ENCODE data around the gene CUZD1.

Gene CUZD1

DNA sequence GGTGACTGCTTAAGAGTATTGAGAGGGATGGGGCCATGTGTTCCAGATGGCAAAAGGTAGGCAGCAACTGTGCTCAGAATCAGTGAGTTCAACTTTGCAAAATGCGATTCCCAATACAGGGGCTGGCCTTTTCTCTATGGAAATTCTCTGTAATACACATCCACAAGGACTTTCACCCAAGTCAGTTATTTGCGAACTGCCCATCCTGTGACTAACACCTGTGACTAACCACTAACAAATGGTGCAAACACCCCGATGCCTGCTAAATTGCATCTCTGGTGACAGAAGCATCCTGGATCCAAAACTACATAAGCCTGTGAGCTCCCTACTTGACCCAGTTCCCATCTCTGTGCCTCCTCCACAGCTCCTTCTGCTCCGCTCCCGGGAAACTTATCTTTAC is 9.0 kb upstream of the CUZD1 start:
- no peak for DNase-seq

DNA sequence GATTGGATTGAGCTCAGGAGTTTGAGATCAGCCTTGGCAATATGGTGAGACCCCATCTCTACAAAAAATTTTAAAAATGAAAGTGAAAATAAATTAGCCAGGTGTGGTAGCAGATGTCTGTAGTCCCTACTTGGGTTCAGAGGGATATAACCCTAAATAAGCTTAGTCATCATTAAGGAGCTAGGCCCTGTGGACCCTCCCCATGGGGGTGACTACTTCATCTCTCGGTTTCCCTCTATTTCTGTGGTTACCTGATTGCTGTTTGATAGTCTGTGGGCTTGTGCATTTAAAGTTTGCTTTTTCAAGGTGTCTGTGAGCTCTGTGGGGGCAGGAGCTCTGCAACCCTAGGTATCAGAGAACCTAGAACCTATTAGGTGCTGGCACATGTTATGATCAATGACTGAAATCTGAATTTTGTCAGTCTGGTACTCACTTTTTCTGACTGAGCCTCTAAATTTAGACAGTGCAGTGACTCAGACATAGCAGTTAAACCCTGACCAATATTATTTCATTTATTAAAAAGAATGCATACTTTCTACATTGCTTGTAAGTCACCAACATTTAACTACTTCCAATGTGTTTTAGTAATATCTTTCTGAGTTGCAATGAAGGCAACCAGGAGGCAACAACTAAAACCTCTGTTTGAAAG is 8.1 kb upstream of the CUZD1 start:
- DNase-seq, result no peak

DNA sequence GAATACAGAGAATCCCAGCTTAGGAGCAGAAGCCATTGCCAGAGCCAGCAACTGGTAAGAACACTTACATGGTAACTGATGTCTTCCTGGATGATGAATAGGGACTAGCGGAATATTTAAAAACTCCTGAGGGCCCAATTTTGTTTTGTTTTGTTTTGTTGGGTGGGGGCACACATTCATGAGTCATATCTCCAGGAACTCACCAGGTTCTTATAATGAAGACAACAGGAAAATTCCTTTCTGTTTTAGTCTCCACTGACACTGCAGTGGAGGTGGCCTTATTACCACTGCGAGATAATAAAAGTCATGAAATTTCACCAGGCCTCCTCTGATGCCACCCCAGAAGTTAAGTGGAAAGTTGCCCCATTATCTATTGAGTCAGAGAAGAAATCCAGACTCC is 6.6 kb upstream of the CUZD1 start:
- DNase-seq, result no peak

DNA sequence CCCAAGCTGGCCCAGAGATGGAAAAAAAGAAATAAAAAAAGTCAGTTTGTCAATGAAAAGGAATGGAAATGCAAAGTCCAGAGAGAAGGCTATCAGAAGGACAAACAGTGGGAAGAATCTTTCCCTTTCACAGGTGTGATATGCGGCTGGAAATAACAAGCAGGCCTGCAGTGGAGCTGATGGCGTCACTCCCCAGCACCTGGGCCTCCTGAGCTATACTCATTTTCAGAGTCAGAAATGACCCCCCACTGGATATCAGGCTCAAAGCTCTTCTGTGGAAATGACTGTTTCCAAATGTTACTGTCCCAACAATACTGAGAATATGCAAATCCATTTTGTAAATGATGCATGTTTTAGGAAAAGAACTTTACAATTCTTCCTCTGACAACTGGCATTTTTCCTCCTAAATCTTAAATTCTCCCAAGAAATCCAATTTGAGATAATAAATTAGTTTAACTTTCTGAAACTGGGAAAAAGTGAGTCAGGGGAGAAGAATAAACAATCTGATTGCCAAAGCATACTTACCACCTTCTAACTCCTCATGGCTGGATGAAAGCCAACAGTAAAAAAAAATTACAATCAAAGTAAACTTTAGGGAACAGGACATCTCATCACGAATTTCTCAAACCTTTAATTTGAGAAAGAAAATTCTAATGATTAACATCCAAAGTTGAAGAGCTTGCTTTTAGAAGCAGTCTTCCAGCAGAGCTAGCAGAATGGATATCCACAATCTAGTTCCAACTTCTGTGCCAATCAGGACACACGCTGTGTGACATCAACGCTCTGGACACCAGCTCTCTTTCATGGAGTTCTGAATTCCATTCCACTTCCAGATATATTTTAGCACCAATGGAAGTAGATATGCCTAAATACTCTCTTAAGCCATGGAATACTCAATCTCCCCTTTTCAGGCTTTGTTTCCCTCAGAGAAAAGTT is 5.3 kb upstream of the CUZD1 start:
- no peak for DNase-seq

DNA sequence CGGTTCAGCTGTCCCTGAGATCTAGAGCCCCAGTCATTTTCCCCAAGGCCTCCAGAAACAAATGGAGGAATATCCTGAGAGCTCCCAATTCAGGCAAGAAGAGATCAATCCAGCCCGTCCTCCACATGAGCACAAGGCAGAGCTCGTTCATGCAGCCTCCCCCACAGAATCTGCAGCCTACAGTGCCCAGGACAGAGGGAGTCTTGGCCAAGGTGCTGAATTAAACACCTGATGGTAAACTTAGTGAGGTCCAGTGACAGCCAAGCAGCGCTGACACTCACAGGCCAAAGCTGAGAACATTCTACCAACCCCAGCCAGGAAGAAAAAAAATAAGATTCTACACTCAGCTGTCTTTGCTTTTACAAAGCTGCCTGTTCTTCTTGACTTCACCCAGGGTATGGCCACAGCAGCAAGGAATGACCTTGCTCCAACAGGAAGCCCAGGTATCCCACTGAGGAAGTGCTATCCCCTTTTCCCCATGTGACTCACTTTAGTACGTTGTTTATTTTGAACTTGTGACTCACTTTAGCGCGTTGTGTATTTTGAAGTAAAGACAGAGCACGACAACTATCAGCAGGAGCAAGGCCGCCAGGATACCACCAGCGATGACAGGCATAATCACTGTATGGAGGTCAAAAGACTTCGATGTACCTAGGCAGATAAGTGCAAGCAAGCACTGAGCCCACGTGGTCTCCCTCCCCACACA is 4.4 kb upstream of the CUZD1 start:
- DNase-seq, result no peak

DNA sequence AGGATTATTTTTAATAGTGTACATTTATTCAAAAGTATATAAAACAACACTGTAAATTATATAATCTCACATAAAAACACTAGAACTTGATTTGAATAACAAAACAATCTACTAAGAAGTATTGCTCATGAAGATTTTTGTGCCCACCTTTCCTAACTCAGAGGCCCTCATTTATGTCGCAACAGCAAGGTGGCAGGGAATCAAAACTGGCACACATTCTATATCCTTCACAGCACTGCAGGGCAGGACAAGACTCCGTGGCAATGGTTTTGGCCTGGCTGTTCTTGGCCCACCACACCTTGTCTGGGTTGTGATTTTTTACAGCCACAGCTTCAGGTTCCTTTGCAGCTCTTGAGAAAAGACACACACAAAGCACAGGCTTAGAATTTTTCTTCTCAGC is 3.4 kb upstream of the CUZD1 start:
- DNase-seq, result no peak

DNA sequence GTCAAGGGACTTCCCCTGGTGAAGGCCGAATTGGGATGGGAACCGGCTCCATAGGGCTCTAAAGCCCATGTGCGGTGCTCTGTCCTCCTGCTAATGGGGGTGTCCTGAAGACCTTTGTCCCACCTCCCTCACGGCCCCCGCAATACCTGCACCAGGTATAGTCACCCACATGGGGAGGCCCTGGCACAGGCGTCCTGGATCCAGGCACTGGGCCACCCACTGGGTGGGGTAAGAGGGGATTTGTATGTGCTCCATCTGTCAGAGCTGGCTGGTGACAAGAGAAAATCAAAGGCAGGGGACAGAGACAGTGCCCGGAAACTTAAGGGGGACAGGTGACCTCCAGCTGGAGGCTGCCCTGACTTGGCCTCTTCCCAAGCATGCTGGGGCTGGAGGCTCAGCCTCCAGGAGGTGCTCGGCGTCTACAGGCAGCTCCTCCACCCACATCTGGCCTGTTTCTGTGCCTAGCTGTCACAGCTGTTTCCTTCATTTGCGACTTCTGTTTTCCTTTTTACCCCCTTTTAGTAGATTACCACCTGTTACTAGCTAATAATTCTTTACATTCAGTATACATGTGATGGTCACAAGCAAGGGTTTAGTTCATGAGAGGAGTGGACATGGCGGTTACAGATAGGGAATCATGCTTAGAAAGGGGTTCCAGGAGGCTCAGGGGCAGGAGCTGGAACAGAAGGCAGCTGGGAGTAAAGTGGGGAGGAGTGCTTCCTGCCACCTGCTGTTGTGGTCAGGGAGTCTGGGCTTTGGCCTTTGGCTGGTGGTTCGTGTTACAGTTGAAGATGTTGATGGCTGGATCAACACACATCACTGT is 2.3 kb upstream of the CUZD1 start:
- no peak for DNase-seq

DNA sequence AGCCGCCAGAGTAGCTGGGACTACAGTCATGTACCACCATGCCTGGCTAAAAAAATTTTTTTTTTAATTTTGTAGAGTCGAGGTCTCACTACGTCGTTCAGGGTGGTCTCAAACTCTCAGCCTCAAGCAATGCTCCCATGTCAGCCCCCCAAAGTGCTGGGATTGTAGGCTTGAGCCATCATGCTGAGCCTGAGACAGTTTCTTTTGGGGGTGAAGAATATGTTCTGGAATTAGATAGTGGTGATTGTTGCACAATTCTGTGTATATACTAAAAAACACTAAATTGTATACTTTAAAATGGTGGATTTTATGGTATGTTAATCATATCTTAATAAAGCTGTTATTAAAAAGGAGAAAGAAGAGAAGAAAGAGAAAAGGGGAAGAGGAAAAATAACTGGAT is 1.5 kb downstream of the CUZD1 start:
- DNase-seq, result no peak

DNA sequence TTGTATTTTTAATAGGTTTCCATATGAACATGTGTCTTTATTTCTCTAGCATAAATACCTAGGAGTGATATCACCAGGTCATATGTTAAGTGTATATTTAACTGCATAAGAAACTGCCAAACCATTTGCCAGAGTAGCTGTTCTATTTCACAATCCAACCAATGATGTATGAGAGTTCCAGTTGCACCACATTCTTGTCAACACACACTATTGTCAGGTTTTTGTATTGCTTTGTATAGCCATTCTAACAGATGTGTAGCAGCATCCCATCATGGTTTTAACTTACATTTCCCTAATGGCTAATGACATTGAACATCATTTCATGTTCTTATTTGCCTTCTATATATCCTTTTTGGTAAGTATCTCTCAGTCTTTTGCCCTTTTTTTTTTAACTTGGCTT is 4.1 kb downstream of the CUZD1 start:
- DNase-seq, result no peak

DNA sequence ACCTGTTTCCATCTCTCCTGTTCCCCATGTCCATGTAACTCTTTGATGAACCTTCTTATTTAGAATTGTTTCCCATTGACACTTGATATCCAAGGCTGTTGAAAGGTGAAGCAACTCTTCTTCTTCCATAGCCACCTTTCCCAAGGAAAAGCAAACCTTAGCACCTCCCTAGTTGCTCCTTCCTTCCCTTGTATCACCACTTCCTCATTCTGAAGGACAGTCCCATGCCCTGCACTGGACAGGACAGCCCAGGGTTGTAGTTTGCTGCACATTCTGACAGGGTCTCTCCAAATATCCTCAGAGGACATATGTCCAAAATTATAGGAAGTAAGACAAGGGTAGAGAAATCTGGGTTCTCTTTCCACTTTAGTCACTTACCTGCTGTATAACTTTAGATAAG is 6.2 kb downstream of the CUZD1 start:
- no peak for DNase-seq

DNA sequence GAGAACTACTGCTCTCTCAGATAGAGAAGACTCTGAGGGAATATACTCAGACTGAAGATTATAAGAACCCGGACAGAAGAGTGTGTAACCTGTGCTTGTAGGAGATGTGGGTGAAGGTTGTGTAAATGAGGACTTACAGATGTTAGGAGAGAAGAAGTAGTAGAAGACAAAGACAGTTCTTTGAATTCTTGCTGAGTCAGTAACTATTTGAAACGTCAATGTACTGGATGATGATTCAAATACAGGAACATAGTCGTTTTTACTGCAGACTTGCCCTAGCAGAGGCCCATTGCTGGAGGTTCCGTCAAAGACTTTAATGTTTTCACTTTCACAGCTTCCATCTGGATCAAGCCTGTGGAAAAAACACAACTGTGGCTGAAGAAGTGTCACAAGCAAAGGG is 6.8 kb downstream of the CUZD1 start:
- no peak for DNase-seq

DNA sequence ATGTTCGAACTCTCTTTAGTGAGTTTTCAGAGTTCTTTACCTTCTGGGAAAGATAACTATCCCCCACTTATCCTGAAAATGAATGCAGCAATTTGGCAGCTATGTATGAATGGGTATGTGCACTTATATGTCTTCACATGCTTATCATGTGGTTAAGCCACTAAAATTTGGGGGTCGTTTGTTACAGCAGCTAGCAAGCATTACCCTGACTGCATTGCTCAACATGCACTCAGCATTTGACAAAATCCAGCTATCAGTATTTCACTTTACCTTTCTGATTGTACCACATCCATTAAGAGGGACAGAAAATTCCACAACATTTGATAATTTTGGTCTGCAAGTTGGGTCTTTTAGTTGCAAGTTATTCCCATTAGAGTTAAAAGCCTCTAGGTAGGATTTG is 9.7 kb downstream of the CUZD1 start:
- no peak for DNase-seq

DNA sequence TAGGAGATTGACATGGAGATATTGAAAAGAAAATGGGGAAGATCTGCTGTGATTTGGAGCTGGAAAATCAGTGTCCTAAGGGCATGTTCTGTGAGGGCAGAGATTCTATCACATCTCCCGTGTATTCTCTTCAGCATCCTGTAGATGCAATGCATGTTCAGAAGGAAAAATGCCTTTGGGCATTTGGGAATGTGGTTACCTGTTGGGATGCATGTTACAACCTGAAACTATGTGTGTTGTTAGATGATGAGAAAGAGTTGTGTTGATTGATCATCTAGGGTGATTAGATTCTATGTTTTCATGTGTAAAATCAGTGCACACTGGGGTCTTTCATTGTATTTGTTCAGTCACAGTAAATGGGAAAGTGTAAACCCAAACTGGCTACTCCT is 14.7 kb downstream of the CUZD1 start:
- no peak for DNase-seq

DNA sequence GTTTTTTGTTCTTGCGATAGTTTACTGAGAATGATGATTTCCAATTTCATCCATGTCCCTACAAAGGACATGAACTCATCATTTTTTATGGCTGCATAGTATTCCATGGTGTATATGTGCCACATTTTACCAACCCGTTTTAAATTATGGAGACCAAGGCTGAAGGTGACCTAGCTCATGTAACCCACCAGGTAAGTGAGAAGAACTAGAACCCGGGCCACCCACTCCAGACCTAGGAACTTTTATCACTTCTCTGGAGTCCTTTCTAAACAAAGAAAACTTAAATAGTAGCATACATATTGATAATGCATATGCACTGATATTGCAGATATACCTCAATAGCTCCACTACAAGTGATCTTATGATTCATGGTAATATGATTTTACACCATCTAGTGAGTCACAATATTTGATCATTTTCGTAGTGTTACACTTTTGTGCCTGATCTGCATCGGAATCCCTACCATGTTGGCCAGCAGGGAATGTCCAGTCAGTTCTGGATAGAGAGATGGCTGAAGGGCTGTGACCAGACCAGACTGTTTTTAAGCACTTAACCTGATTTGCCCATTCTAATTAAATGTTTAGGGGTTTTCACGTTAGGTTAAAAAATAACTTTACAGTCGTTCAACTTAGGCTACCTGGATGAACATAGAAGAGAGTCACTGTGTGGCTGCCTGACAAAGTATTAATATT is 15.2 kb downstream of the CUZD1 start:
- DNase-seq, result no peak

DNA sequence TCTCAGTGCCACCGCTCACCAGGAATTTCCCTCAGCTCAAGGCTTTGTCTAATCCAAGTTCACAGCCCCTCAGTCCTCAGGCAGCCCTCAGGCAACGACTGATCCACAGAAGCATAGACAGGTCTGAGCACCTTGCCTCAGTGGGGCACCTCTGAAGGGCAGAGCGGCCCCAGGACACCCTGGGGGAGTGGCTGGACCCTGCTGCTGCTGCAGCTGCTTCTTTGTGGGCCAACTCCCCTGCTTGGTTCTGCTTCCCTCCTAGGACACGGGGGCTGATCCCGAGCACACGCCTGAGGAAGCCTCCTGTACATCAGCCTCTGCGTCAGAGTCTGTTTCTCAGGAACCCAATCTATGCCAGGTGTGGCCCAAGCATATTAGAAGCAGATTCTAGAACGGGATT is 16.2 kb downstream of the CUZD1 start:
- DNase-seq, result no peak

DNA sequence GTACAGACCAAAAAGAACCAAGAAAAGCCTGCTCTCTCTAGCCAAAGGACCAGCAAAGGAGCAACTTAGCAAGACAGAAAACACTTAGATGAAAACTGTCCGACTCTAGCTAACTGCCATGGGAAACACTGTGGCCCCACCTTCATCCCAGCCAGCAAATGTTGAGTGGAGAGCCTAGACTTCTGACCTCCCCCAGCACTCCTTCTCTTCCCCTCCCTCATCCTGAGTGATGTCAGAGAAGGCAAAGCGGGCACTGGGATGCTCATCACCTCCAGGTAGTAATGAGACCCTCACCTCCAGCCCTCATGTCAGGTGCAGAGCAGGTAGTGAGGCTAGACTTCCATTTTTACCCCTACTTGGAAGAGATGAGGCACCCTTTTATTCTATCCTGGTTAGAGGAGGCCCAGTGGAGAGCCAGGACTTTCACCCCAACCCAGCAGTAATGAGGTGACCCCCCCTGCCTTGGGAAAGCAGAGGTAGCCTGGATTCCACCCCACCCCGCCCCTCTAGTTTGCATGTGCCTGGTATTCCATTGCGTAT is 16.9 kb downstream of the CUZD1 start:
- DNase-seq, result no peak

DNA sequence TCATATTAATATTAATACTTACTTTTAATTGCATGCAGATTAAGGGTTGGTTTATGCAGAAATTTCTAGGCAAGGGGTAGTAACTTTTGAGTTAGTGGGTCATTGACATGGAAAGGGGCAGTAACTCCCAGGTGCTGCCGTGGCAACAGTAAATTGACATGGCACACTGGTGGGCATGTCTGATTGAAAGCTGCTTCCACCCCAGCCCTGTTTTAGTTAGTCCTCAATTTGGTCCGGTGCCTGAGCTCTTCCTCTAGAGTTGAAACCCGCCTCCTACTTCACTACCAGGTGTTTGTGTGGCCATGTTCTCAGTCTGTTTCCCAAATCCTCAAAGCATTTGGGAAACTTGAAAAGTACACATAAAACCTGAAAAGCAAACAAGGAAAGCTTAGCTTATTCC is 18.4 kb downstream of the CUZD1 start:
- DNase-seq, result no peak

DNA sequence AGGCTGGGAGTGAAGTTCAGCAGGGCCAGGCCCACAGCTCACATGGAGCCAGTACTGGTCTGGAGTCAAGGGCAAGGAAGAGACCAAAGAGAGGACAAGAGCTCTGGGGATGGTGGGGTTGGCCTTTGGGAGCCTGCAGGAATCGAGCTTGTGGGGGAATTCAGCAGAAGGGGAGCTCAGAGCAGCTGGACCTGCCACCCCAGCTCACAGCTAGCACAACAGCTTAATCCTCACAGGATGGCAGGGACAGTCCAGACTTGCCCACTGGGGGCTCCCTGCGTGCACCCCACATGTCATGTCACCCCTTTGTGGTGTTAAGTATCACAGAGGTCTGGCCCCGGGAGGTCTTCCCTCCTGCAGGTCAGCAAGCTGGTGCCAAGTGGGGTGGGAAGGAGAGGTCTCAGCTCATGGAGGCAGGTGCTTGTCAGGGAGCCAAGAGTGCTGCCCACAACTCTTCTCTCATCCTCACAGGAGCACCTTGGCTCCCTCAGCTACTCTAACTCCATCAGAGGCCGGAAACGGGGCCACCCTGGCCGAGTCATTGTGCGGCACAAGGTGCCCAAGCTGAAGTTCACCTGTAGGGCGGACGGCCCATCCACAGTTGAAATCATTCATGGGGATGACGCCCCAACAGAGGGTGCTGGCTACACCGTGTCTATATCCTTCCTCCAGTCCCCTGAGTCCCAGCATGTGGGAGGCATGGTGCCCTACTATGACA is 22.5 kb downstream of the CUZD1 start:
- no peak for DNase-seq

DNA sequence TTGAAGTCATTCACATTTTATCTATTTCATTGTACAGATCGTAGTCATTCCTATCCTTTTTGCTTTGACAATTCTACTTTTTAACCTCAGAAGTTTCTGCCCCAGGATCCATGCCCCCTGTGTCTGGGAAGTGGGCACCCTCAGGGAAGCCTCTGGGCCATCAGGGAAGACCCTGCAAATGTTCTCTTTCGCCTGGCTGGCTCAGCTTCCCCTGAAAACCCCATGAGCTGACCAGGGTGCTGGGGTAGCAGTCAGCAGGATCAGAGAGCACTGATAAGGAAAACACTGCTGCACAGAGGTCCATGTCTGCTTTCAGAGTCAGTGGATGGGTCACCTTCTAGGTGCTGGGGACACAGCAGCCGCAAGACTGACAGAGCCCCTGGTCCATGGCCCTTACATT is 23.8 kb downstream of the CUZD1 start:
- no peak for DNase-seq

DNA sequence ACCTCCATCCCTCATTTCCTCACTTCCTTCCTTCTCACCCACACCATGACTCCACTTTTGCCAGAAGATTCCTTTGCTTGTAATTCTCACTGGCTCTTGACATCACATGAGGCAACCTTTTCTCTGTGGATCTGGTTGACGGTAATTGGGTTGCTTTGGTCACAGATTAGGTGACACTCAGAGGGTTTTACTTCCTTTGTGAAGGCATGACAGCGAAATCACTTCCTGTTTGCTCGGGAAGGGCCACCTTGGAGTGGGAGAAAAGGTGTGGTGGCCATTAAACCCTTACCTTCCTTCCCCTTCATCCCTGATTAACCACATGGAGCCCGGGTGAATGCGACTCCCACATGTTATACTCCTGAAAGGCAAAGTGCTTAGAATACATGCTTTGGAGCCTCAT is 30.2 kb downstream of the CUZD1 start:
- DNase-seq, result no peak

DNA sequence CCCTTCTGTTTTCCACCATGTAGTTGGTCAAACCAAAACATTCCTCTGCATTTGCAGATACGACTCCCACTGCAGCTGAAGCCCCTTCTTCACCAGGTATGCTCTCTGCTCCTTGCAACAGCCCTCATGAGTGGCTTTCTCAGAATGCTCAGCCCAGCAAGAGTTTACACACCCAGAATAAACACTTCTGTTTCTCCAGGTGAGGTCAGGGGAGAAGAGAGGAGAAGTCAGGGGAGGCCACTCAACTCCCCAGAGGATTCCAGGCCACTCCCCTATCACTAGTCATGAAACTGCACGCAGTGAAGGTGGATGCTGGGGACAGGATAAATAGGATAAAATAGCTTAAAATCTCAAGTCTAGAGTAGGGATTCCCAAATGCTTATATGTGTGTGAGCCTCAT is 31.2 kb downstream of the CUZD1 start:
- no peak for DNase-seq

Data from CD4-positive, alpha-beta T cell treated with Interleukin-17A for 4 hours (primary cell).